ENCODE measurements around the gene PTEN.

DNA sequence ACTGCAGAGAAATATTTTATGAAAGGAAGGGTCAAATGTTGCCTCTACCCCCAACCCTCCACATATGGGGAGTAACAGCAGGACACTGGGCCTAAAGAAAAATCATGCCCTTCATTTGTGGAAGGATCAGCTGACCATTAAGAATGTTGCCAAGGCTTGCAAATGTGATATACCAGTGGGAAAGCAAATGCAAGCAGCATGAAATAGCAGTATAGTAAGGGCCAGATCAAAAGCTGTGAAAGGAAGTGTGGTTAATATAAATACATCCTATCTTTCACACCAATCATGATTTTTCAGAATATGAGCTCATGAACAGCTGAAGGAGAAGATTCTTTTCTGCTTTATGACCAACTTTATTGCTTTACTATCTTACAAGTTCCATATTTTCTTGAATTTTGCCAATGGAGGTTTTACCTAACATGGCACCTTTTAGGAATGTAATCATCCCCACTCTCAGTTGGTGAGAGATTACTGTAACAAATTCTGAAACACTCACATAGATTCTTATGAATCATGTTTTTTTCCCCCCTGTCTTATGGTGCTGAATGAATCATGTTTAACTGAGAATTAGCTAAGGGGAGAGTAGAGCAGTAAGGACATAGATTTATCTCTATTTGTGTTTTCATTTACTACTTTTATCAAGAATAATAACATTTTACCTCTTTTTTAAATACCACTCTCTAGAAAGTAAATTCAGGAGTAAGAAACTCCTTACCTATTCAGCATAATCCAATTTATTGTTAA, 33.3 kb upstream of the PTEN start:
- no peak for TF ChIP-seq POLR2A (IDR thresholded peaks at IDR 0.05)
- no peak for TF ChIP-seq CTCF (IDR thresholded peaks at IDR 0.05)
